ENCODE results near the gene ABL1.
"Not testable (repeated sequence)": the region's sequence is repeated elsewhere in the genome, so short reads cannot be mapped to it uniquely, and the experiment has no call there.

ABL1 gene

DNA sequence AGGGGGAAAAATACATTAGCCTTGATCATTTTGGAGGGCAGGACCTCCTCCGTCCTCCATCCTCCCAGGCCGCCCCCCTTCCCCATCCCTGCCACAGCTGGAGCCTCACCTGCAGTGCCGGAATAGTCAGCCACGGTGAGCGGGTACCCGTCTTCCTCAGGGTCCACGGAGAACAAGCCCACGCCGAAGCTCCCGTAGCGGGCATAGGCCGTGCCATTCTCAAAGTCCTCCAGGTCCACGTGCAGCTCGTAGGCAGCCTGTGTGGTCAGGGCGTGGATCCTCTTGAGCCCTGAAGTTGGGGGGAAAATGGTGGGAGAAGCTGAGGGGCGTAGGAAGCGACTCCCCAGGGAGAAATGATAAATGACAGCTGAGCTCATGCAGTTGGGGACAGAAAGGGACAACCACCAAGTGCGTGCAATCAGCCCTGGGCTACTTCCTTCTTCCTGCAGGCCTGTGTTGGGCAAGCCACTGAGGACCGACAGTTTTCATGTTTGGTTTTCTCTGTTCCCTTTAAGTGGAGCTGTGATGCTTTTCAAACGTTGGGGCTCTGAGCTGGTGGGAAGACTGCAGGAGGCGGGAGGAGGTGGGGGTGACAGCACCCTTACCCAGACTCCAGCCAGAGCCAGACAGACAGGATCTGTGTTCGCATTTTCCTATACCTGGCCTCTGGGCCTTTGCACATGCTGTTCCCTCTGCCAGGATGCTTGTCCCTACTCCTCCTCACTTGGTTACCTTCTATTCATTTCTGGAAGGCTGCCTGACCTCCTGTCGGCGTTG is 70.3 kb downstream of the ABL1 start:
- no peak for DNase-seq

DNA sequence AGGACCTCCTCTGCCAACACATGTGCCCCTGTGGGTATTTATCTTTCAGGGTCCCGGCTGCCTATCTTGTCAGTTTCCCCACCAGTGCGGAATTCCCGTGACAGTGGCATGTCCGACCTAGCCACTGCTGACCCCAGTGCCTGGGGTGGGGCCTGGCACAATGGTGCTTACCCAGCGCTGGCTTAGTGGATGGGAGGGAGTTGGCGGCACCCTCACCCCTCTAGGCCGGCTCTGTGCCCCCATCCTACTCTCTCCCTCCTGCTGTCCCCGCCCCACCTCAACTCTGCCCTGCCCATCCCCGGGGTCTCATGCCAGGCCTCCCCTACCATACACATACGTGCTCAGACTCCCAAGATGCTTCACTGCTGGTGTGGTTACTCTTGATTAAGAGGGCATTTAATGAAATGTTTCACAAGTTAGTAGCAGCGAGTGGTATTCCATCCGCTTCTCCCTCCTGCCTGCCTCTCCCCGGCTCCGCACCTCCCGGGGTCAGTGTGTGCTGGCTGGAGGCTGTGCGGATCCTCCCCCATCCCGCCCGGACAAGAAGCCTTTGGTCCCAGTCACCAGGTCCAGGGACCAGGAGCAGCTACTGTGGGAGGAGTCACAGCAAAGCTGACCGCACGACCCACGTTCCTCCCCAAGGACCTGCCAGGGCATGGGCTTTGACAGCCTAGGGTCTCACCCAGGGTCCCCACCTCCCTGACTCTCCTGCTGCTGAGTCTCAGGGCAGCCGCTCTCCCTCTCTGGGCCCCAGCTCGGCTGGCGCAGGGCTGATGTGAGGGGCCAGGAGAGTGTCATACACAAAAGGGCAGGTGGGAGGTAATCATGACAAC is 71.1 kb downstream of the ABL1 start:
- no peak for DNase-seq

DNA sequence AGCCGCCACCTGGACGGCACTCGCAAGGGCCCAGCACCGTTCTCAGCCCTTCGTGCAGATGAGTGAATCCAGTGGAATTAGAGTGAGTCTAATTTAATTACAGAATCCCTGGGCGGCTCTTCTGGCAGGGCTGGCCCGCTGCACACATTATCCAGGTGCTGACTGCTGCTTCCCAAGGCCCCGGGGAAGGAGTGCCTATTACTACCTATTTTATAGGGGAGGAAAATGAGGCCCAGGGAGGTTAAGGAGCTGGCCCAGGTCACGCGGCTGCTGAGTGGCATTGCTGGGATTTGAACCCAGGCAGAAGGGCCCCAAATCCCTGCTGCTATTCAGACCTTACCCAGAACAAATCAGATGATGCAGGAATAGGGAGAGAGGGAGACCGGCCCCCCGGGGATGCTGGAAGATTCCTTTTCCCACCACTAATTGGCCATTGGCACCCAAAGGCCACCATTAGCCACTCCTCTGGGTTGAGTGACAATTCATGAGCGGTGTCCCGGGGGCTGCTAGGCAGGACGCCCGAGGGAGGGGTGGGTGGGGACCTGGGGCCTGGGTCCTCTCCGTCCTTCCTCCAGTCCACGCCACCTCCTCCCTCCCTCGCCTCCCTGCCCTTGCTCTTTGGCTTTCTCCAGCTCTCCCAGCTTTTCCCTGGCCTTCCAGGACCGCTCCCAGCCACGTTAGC is 71.8 kb downstream of the ABL1 start:
- no peak for DNase-seq

DNA sequence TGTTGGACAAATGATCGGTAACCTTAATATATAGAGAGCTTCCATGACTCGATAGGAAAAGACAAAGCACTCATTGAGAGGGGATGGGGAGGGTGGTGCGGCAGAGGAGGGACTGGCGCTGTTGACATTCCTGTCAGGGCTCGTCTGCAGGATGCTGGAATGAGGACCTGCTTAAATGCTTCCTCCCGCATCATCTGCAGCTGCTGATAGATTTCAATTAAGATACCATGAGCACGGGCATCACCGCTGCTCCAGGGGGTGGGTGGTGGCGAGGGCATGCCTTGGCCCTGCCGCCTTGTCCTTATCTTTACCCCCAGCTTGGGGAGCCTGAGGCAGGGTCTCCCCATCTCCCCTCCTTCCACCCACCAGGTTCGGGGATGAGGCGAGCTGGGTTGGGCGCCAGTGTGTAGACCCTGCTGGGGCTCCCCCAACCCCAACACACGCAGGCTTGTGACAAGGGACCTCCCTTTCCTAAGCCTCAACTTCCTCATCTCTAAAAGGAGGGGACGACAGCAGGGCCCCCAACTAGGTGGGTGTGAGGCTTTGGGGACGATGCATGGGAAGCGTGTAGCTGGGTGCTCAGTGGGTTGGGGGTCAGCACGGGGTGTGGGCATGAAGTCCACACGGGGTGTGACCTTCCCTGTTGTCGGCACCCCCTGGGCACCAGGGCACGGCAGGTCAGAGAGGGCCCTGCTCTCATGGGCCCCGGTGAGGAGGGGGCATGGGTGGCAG is 73.3 kb downstream of the ABL1 start:
- no peak for DNase-seq

DNA sequence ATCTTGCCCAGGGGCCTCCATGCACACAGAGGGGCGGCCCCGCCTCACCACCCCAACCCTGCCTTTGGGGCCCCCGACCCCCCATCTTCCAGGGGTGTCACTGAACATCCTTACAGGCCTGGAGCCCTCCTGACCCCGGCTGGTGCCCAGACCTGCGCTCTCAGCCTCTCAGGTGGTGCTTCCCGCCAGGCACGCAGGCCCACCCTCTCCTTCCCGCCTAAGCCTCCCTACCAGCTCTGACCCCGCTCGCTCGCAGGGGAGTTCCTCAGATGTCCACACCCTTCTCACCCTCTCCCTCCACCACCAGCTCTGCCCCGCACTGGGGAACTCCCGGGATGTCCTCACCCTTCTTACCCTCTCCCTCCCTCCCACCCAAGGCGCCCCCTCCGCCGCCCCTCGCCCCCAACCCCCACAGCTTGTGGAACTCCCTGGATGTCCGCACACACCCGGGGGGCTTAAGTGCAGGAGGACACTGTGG is 73.9 kb downstream of the ABL1 start:
- DNase-seq, result no peak

DNA sequence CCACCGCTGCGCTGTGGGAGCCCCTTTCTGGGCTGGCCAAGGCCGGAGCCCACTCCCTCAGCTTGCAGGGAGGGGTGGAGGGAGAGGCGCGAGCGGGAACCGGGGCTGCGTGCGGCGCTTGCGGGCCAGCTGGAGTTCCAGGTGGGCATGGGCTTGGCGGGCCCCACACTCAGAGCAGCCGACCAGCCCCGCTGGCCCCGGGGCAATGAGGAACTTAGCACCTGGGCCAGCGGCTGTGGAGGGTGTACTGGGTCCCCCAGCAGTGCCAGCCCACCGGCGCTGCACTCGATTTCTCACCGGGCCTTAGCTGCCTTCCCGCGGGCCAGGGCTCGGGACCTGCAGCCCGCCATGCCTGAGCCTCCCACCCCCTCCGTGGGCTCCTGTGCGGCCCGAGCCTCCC is 75.0 kb downstream of the ABL1 start:
- DNase-seq, result not testable (repeated sequence)

DNA sequence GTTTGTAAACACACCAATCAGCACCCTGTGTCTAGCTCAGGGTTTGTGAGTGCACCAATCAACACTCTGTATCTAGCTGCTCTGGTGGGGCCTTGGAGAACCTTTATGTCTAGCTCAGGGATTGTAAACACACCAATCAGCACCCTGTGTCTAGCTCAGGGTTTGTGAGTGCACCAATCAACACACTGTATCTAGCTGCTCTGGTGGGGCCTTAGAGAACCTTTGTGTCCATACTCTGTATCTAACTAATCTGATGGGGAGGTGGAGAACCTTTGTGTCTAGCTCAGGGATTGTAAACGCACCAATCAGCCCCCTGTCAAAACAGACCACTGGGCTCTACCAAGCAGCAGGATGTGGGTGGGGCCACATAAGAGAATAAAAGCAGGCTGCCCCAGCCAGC is 75.6 kb downstream of the ABL1 start:
- DNase-seq, result not testable (repeated sequence)

DNA sequence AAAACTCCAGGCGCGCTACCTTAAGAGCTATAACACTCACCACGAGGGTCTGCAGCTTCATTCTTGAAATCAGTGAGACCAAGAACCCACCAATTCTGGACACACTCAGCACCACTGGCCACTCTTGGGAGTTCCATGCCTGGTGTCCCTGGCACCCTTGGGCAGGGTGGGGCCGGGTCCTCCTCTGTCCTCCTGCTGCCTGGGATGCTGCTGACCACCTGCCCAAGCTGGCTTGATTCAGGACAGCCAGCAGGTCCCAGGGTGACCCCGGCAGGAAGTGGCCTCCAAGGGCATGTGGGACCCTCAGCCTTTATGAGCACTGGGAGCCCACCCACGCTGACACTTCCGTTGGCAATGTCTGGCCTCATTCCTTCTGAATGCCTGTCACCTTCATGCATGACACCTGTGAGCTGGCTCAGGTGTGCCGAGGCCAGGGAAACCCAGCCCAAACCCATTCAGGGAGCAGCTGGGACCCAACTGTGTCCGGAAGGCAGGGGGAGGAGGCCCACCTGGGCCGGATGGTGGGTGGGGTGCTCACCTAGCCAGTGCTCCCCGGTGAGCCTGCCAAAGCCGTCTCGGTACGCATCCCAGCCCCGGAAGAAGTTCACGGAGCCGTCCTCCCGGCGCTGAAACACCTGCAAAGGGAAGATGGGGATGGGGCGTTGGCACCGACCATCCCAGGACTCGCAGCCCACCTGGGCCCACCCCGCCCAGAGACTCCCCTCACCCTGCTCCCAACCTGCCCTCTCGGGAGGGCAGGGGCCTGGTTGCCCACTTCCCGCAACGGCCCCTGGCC is 76.4 kb downstream of the ABL1 start:
- no peak for DNase-seq

DNA sequence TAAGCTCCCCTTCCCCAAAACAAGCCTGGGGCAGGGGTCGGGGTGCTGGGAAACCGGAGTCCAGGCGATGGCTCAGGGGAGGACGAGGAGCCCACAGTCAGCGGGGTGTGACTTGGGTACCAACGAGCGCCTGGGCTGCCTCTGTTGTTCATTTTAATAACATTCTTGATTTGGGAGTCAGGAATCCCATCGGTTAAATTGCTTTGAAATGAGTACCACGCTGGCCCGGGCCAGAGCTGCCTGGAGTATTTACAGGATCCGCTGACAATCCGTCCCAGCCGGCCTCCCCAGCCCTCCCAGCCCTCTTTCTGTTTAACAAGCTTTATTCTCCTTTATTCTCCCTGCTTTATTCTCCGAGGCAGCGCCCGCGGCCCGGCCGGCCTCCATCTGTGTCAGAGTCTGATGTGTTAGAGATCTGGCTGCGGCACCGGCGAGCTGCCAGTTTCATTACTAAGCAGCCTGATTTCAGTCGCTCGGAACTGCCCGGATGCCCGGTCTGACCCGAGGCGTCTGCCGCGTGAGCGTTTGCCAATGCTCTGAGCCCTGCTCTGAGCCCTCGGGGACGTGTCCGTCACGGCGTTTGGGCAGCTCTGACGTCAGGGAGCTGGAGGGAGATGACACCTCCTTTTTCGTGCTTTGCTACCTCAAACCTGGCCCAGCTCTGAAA is 78.0 kb downstream of the ABL1 start:
- peak; percentile 56 for DNase-seq

DNA sequence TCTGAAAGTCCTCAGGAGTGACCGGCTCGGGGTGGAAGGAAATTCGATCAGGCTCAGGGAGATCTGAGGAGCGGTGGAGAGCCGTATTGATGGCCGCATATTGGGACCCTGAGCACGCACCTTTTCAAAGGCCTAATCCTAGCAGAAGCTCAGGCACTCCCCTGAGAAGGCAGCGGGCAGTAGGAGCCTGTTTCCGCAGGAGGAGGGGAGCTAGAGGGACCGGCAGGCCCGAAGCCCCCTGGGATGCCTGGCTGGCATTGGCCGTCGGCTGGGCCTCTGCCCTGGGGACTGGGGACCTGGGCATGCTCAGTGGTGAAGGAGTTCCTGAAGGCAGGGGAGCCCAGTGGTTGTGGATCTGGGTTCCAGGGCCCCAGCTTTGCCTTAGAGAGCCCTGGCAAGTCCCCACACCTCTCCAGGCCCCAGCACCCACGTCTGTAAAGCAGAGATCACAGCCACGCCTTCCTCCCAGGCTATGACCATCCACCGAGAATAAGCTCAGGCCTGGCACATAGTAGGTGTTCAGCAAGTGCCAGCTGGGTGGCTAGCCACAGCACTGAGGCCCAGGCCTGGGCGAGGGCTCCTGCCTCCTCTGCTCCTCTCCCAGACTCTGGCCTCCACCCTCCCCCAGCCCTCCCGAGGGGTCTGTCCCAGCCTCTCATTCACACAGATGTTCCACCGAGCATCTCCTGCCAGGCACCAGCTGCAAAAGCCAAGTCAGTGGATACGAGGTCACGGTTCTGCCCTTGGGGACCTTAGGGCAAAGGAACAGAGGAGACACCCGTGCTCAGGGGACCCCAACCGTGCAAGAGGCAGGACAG is 78.8 kb downstream of the ABL1 start:
- no peak for DNase-seq

DNA sequence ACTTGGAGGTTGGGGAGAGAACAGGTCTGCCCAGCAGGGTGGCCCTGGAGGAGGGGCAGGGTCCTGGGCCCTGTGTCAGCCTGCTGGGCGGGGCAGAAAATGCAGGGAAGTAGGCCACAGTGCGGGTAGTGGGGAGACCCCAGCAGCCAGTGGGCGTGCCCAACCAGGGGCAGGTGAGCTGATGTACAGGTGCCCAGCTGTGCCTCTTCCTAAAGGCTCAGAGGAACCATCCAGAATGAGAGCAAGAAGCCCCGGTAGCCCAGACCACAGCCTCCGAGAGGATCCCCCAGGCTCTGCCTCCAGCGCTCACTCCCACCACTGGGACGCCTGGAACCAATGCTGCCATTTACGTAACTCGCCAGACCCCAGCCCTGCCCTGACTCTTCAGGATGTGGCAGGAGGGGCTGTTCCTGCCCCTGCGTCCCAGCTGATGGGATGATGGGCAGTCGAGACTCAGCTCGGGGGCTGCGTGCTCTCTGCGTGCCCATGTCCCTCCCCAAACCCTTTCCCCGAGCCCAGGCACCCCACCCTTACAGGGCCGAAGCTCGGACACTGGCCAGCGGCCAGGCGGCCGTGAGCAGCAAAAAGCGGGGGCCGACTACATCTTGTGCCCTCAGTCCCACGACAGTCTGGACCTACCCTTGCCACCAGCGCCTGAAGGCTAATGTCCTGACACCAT is 79.5 kb downstream of the ABL1 start:
- DNase-seq, result no peak

DNA sequence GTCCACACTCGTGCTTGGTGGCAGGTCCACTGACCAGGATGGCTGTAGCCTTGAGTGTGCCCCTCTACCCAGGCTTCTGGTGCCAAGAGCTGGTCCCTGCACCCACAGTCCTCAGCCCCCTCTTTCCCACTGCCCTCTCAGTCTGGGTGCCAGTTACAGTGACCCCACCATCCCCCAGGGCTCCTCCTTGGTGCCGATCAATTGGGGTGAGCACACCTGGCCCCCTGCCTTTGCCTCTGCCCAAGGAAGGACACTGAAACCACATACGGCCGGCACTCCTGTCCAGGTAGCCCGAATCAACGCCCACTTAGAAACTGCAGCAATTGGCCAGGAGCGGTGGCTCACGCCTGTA is 80.0 kb downstream of the ABL1 start:
- DNase-seq, result no peak

DNA sequence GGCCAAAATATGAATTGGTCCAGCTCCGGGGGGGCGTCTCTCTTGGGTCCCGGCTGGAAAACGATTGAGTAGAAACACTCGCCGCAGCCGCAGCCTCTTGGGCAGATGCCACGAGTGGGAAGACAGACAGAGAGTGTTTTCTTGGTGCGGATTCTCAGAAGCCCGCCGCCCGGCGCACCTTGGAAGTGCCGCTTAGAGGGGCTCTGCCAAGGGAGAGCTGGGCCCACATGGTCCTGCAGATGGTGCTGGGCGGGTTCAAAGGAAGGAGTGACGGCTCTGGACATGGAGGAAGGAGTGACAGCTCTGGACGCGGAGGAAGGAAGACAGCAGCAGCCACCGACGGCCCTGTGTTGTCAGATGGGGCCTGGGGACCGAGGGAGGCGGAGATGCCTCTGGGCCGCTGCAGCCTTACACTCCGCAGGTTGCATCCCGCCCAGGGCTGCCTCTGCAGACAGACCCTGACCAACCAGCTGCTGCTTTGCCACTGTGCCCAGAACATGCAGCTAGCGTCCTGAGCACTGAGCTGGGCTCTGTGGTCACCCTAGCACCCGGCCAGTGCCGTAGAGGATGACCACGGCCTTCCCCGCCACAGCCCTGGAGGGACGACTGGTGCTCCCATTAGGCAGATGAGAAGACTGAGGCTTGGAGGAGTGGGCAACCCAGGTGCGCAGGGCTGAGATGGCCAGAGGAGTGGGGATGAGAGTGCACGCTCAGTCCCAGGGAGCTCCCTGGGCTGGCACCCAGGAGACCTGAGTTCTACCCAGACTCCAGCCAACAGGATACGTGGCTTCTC is 82.3 kb downstream of the ABL1 start:
- DNase-seq, result no peak

DNA sequence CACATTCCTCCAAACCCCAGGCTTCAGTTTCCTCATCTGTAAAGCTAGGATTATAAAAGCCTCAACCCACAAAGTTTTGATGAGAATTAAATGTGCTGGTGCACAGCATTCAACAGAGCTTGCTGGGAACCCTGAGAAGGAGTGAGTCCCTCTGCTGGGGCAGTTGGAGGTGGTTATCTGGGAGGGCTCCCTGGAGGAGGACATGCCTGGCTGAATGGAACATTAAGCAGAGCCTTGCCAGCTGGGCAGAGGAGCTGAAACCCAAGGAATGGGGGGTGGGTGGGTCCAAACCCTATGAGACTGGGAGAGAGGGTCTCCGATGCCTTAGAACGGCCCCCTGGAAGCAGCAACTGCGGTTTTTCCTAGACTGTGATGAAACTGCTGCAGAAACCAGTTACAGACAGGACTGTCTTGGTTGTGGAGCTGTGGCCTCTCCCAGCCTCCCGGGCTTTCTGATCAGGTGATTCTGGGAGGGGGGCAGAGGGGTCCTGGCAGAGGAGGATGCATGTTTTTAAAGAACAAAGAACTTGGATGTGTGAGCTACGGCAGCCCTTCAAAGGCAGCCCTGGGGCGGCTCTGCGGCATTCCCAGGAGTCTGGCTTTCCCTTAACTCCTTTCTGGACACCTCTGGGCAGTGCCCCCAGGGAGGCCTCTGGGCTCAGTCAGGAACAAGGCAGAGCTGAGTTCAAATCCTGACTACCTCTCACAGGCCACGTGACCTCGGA is 83.2 kb downstream of the ABL1 start:
- DNase-seq, result no peak

DNA sequence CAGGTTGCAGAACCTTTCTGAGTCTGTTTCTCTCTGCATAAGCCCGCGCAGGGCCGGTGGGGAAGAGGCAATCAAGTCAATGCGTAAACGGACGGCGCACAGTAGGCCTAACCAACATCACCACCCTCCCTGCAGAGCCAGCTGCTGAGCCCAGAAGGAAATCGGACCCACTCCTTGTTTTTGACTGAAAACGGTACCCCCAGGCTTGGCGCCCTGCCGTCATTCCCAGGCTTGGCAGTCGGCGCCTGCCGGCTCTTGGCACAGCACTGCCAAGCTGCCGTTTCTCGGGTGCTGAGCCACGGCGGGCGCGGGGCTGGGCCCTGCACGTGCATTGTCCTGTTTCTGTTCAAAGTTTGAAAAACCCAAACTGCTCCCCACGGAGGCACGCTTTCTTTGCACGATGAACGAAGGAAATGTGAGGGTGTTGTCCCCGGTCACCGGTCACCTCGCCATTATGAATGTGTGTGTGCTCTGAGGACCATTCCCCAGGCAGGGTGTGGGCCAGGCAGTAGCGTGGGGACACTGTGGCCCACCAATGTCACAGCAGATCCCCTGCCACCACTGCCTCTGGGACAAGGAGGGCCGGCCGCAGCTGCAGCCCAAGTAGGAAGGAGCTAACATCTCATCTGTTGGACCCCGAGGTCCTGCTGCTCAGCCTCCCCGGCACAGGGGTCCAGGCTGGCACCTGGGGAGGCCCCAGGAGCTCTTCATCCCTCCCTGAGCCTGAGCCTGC is 83.9 kb downstream of the ABL1 start:
- DNase-seq, result no peak

DNA sequence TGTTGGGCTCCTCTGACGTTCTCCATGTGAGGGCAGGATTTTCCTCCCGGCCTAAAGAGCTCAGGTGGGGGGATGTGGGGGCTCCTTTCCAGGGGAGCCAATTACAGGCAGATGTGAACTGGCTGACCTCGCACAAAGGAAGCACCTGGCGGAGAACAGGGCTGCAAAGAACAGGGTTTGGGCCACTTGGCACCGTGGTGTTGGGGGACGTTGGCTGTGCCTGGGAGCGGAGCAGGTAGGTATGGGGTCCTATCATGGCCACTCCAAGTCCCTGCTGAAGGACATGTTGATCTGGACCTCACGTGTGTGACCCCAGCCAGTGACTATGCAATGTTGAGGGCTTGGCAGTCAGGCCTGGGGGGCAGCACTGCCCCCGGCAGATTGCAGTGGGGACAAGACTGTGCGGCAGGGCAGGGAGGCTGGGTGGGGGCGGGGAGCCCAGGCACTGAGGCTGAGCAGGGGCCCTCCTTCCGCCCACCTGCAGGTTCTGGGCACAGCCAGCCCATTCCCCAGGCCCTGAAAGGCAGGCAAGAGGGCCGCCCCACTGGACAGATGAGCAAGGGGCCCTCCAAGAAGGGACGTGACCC is 84.6 kb downstream of the ABL1 start:
- no peak for DNase-seq

DNA sequence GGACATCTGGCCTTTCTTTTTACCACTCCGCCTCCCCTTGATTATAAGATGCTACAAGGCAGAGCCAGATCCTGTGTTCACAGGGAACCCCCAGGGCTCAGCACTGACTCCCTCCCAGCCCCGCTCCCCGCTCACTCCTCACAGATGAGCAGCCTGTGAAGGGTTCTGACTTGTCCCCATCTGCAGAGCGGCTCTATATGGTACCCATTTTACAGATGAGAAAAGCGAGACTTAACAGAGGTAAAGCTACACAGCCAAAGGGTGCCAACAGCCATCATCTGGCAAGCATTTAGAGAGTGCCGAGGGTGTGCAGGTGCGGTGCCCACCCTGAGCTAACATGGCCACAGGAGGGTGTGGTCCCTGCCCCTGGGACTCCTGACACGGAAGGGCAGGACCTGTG is 85.2 kb downstream of the ABL1 start:
- no peak for DNase-seq

Measured in fibroblast of skin of back (primary cell).